GM13976 (cell line): ENCODE results near the gene P4HB.

Source experiments
- DNase-seq: peaks from one replicate; pipeline ENCODE4 v3.0.0; 2012; ENCODE audit warnings: low spot score
- CTCF ChIP-seq: IDR thresholded peaks from 2 replicates; pipeline ENCODE4 v1.5.1; 2012; ENCODE audit warnings: borderline replicate concordance, mild to moderate bottlenecking; ENCODE audit not compliant: insufficient read depth; ENCODE audit errors: extremely low read depth, missing control alignments, control extremely low read depth
- in situ Hi-C: fragments of 300-500 bp; cut with MboI; formaldehyde crosslinking; loops from one replicate; pipeline ENCODE4 v1.12.0; 2022; ENCODE audit warnings: low sequenced_read_pairs, mixed read lengths, inconsistent platforms; ENCODE audit not compliant: unreplicated experiment

P4HB gene

GRCh38 chr17:81804559-81805399, 55.6 kb downstream of the P4HB start:
- in situ Hi-C loops = no loop called here
- no peak for TF ChIP-seq CTCF
- no peak for DNase-seq

- DNase-seq = no peak
- in situ Hi-C loops = no loop called here
These were observed 56.4 kb downstream of the P4HB start, which contains the start of gene GCGR for GRCh38 chr17:81803728-81804558. Gene GCGR (plus strand): TSS chr17:81804150. CDS start chr17:81809019, 4,869 bp downstream.

GRCh38 chr17:81802856-81803643, 57.3 kb downstream of the P4HB start:
- DNase-seq = no peak
- in situ Hi-C loops = no loop called here
- no peak for TF ChIP-seq CTCF

More at GRCh38 chr17:81803728-81804558, 56.4 kb downstream of the P4HB start, which contains the start of gene GCGR:
- no peak for TF ChIP-seq CTCF

- in situ Hi-C loops = no loop called here
- no peak for TF ChIP-seq CTCF
- DNase-seq = no peak
These were observed 58.1 kb downstream of the P4HB start for GRCh38 chr17:81802048-81802758.

DNA sequence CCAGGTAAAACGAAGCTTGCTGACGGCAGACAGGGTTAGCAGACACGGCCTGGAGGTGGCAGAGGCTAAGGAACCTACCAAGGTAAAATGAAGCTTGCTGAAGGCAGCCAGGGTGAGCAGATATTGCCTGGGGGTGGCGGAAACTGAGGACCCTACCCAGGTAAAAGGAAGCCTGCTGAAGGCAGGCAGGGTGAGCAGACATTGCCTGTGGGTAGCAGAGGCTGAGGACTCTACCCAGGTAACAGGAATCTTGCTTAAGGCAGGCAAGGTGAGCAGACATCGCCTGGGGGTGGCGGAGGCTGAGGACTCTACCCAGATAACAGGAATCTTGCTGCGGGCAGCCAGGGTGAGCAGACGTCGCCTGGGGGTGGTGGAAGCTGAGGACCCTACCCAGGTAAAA, 59.0 kb downstream of the P4HB start:
- no peak for TF ChIP-seq CTCF
- no peak for DNase-seq
- in situ Hi-C loops = no loop called here
